Stimulated activated naive CD4-positive, alpha-beta T cell treated with Interleukin-2 at 50 U/mL for 16 hours (primary cell): ENCODE measurements around the gene TM4SF18.
A peak's percentile ranks its signal among the peaks of the same experiment; 100 is the strongest.

ENCODE experiments used
- DNase-seq: peaks from one replicate; lab custom pipeline; 2025; lab: John Stamatoyannopoulos, UW

The TM4SF18 gene

GRCh38 chr3:149283401-149283800, 50.0 kb downstream of the TM4SF18 start:
- DNase-seq, result no peak

- DNase-seq, result no peak
These were observed 50.6 kb downstream of the TM4SF18 start for GRCh38 chr3:149282836-149283235.

- no peak for DNase-seq
These were observed 51.1 kb downstream of the TM4SF18 start for GRCh38 chr3:149282322-149282721.

GRCh38 chr3:149280671-149281349, 52.6 kb downstream of the TM4SF18 start:
- DNase-seq, result no peak

- no peak for DNase-seq
These were observed 54.5 kb downstream of the TM4SF18 start for GRCh38 chr3:149278911-149279310.

- no peak for DNase-seq
These were observed 56.1 kb downstream of the TM4SF18 start for GRCh38 chr3:149277331-149277813.

GRCh38 chr3:149276619-149277018, 56.8 kb downstream of the TM4SF18 start:
- DNase-seq, result no peak

- DNase-seq, result no peak
These were observed 59.2 kb downstream of the TM4SF18 start for GRCh38 chr3:149274220-149274619.

GRCh38 chr3:149273096-149273751, 60.2 kb downstream of the TM4SF18 start:
- DNase-seq, result peak; percentile 2

- DNase-seq, result no peak
These were observed 61.8 kb downstream of the TM4SF18 start for GRCh38 chr3:149271669-149272068.

GRCh38 chr3:149270180-149270579, 63.3 kb downstream of the TM4SF18 start:
- DNase-seq, result no peak

- DNase-seq, result no peak
These were observed 63.7 kb downstream of the TM4SF18 start for GRCh38 chr3:149269687-149270086.
